Fibroblast of lung (primary cell): ENCODE data around the gene SORCS2.

Experiments
- EZH2 ChIP-seq: IDR thresholded peaks from 2 replicates; pipeline ENCODE4 v1.5.1; 2012; ENCODE audit warnings: low read length, control low read depth, mild to moderate bottlenecking; ENCODE audit errors: missing control alignments
- TF ChIP-seq, protein P1 (sequence below), 2 donors: IDR thresholded peaks in 1 of 2; conservative IDR thresholded peaks in 1 of 2; 1 replicate in 1 of 2; 2 replicates in 1 of 2; pipeline ENCODE4 v1.5.1; 2011 to 2012; ENCODE audit warnings: low read length in 2 of 2, control low read depth in 1 of 2, inconsistent platforms in 1 of 2, low read depth in 1 of 2, mild to moderate bottlenecking in 1 of 2

DNA sequence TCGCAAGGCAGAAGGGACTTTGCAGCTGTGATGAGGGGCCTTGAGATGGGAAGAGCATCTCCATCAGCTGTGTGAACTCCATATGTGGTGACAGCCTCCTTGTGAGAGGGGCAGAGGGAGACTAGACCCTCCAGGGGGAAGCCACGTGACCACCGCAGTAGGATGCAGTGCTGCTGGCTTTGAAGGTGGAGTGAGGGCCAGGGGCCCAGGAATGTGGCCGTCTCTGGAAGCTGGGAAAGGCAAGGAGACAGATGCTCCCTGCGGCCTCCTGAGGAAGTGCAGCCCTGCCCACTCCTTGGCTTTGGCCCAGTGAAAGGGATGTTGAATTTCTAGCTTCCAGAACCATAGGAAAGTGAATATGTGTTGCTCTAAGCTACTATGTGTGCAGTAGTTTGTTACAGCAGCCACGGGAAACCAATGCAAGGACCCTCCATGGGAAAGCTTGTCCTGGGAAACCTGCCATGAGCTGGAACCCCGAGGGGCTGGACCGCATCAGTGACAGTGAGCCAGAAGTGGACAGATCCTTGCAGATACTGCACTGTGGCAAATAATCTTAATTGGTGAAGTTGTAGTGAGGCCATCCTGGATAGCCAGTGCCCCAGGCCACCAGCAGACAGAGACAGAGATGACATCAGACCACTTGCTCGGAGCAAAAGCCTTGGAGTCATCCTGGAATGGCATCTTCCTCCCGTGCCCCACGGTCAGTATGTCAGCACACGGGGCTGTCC, 35.4 kb upstream of the SORCS2 start:
- TF ChIP-seq, protein P1, sequence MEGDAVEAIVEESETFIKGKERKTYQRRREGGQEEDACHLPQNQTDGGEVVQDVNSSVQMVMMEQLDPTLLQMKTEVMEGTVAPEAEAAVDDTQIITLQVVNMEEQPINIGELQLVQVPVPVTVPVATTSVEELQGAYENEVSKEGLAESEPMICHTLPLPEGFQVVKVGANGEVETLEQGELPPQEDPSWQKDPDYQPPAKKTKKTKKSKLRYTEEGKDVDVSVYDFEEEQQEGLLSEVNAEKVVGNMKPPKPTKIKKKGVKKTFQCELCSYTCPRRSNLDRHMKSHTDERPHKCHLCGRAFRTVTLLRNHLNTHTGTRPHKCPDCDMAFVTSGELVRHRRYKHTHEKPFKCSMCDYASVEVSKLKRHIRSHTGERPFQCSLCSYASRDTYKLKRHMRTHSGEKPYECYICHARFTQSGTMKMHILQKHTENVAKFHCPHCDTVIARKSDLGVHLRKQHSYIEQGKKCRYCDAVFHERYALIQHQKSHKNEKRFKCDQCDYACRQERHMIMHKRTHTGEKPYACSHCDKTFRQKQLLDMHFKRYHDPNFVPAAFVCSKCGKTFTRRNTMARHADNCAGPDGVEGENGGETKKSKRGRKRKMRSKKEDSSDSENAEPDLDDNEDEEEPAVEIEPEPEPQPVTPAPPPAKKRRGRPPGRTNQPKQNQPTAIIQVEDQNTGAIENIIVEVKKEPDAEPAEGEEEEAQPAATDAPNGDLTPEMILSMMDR (conservative IDR thresholded peaks at IDR 0.05 in 1 of 2, IDR thresholded peaks at IDR 0.05 in 1 of 2; ENCODE audit: low read depth in 1 of 2, low read length in 2 of 2): peak; percentile 64 to 85
- TF ChIP-seq EZH2: no peak
